PFSK-1 (cell line): ENCODE measurements around the gene GLI1.

ENCODE experiments used
- FOXP2 ChIP-seq: optimal IDR thresholded peaks from 2 replicates; pipeline ENCODE3; 2011; ENCODE audit warnings: borderline replicate concordance, control low read depth, inconsistent platforms; ENCODE audit not compliant: insufficient read depth; ENCODE audit errors: extremely low read length, extremely low read depth
- POLR2AphosphoS5 ChIP-seq: IDR thresholded peaks from 2 replicates; pipeline ENCODE4 v1.6.1; 2012; ENCODE audit warnings: low read depth, mild to moderate bottlenecking, control low read depth, low read length, moderate library complexity
- SIN3A ChIP-seq: IDR thresholded peaks from 2 replicates; pipeline ENCODE4 v1.6.1; 2012; ENCODE audit warnings: mild to moderate bottlenecking, low read length, moderate library complexity, borderline replicate concordance; ENCODE audit not compliant: insufficient read depth
- TAF1 ChIP-seq: IDR thresholded peaks from 2 replicates; pipeline ENCODE4 v1.6.1; 2012; ENCODE audit warnings: low read length, control low read depth, borderline replicate concordance; ENCODE audit not compliant: insufficient read depth
- TF ChIP-seq, protein P1 (sequence below), 2 experiments: IDR thresholded peaks; 2 replicates each; pipeline versions ENCODE4 v1.6.1 to v1.8.0; 2011 to 2012; ENCODE audit warnings: low read depth in 2 of 2, low read length in 2 of 2, control low read depth in 1 of 2, inconsistent platforms in 1 of 2, mild to moderate bottlenecking in 1 of 2, moderate library complexity in 1 of 2; ENCODE audit not compliant: insufficient read depth in 1 of 2

DNA sequence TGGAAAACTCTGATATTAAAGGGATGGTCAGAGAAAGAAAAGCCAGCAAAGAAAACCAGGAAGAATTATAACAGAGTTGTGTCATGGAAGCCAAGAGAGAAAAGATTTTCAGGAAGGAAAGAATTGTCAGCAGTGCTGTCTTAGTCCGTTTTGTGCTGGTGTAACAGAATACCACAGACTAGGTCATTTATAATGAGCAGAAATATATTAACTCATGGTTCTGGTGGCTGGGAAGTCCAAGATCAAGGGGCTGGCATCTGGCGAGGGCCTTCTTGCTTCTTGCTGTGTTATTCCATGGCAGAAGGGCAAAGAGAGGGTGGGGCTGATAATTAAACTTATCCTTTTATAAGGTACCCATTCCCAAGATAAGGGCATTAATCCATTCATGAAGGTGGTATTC, 10.9 kb upstream of the GLI1 start:
- no peak for TF ChIP-seq POLR2AphosphoS5
- TF ChIP-seq FOXP2 = no peak
- TF ChIP-seq SIN3A = no peak
- no peak for TF ChIP-seq TAF1
- TF ChIP-seq, protein P1, sequence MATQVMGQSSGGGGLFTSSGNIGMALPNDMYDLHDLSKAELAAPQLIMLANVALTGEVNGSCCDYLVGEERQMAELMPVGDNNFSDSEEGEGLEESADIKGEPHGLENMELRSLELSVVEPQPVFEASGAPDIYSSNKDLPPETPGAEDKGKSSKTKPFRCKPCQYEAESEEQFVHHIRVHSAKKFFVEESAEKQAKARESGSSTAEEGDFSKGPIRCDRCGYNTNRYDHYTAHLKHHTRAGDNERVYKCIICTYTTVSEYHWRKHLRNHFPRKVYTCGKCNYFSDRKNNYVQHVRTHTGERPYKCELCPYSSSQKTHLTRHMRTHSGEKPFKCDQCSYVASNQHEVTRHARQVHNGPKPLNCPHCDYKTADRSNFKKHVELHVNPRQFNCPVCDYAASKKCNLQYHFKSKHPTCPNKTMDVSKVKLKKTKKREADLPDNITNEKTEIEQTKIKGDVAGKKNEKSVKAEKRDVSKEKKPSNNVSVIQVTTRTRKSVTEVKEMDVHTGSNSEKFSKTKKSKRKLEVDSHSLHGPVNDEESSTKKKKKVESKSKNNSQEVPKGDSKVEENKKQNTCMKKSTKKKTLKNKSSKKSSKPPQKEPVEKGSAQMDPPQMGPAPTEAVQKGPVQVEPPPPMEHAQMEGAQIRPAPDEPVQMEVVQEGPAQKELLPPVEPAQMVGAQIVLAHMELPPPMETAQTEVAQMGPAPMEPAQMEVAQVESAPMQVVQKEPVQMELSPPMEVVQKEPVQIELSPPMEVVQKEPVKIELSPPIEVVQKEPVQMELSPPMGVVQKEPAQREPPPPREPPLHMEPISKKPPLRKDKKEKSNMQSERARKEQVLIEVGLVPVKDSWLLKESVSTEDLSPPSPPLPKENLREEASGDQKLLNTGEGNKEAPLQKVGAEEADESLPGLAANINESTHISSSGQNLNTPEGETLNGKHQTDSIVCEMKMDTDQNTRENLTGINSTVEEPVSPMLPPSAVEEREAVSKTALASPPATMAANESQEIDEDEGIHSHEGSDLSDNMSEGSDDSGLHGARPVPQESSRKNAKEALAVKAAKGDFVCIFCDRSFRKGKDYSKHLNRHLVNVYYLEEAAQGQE (IDR thresholded peaks at IDR 0.05; ENCODE audit: insufficient read depth in 1 of 2, low read depth in 2 of 2, low read length in 2 of 2) = no peak
